Measurements from ENCODE around the gene CATSPERE. TPM values are rescaled to one million over a fixed set of nuclear protein-coding genes. Genes with fewer than 3 reads are reported as not detected.

The CATSPERE gene
- total and polyA plus RNA-seq, 9 of the 15 experiments (the other 6 are each of a cell fraction or from before 2014, with no cell fraction given), result 0.06 to 0.16 (median 0.09) TPM; not detected in 3

GRCh38 chr1:244598611-244599010 is 137.5 kb downstream of the CATSPERE start:
- H4K20me1 ChIP-seq (replicated peaks; ENCODE audit: control insufficient read depth, insufficient read depth, low read length), result no peaks in the 10 kb centered on the region
- H3K9ac ChIP-seq (ENCODE audit: insufficient read depth in 1 of 2, low read depth in 2 of 2, low read length in 2 of 2), result no peak overlapping the region
- no peak overlapping the region for H3K27ac ChIP-seq (ENCODE audit: extremely low read depth, low read depth, low read length)
- FAIRE-seq (no peak), DNase-seq (ENCODE audit: extremely low read depth in 1 of 4, low spot score in 3 of 4) (no peak), ATAC-seq (no peak)
- no peak overlapping the region for H2AFZ ChIP-seq (ENCODE audit: low read depth, low read length)
- H3K27me3 ChIP-seq (ENCODE audit: control insufficient read depth in 2 of 2, insufficient read depth in 2 of 2, low read length in 2 of 2), result peaks cover 17 to 34% of the 10 kb centered on the region in 2 experiments; a peak in 3 of 5 replicates
- no peaks in the 10 kb centered on the region for H3K9me3 ChIP-seq (replicated peaks; ENCODE audit: control insufficient read depth, insufficient read depth, low read depth, low read length)
- BruUV-seq (replicated peaks), result no TSS peak
- ChIA-PET CTCF (ENCODE audit: low intra/inter-chr PET ratio) (no interaction called here), POLR2A (no interaction called here)
- no peaks in the 10 kb centered on the region for H3K9me1 ChIP-seq (ENCODE audit: control insufficient read depth, insufficient read depth, low read length)
- no peaks in the 10 kb centered on the region for H3K36me3 ChIP-seq (ENCODE audit: control insufficient read depth, insufficient read depth, low read length)
- H3K4me3 ChIP-seq, result no peak overlapping the region
- in situ Hi-C loops (cut with MboI) (no loop called here), intact Hi-C loops (cut with micrococcal nuclease) (no loop called here)
- 4% methylated on average over 5 of the region's 5 CpGs for WGBS (ENCODE audit: insufficient coverage, low coverage, missing lambda C conversion rate)
- H3K4me1 ChIP-seq (replicated peaks in 1 of 2; ENCODE audit: control insufficient read depth in 2 of 2, insufficient read depth in 2 of 2, low read length in 2 of 2), result no peaks in the 10 kb centered on the region; a peak in 2 of 5 replicates
- no peak for TF ChIP-seq TEAD1 (CRISPR knock-in tag; IDR thresholded peaks at IDR 0.05)
- no peak for TF ChIP-seq IFI16 (CRISPR knock-in tag; IDR thresholded peaks at IDR 0.05)
- no peak for TF ChIP-seq ZNF140 (CRISPR knock-in tag; IDR thresholded peaks at IDR 0.05)
- TF ChIP-seq ELF2 (CRISPR knock-in tag; IDR thresholded peaks at IDR 0.05), result no peak
- TF ChIP-seq BHLHE40 (IDR thresholded peaks at IDR 0.05; ENCODE audit: low read length), result no peak
- no peak for TF ChIP-seq SMARCA4 (IDR thresholded peaks at IDR 0.05)
- TF ChIP-seq STAG1 (CRISPR knock-in tag; IDR thresholded peaks at IDR 0.05; ENCODE audit: borderline replicate concordance), result no peak
- TF ChIP-seq YY1 (IDR thresholded peaks at IDR 0.05; ENCODE audit: borderline replicate concordance in 1 of 3, control insufficient read depth in 1 of 3, extremely low read depth in 1 of 3, insufficient read depth in 3 of 3, insufficient read length in 1 of 3, insufficient replicate concordance in 2 of 3, low read depth in 1 of 3, low read length in 2 of 3), result no peak
- no peak for TF ChIP-seq ELF4 (CRISPR knock-in tag; IDR thresholded peaks at IDR 0.05)
- H3K4me2 ChIP-seq (ENCODE audit: insufficient read depth, low read length), result no peak overlapping the region
- no peaks in the 10 kb centered on the region for H3K79me2 ChIP-seq (ENCODE audit: control insufficient read depth, insufficient read depth, low read length)
